Loucy (cell line): Measurements from ENCODE around the gene IQCK.

Experiments
- H2AFZ ChIP-seq: fragments of 200-600 bp; sonication (generic); 2 replicates; pipeline ENCODE4 v1.6.0; 2016; ENCODE audit warnings: antibody characterized with exemption, mild to moderate bottlenecking, low read length, moderate library complexity
- H3F3A ChIP-seq: fragments of 200-600 bp; 2 replicates; pipeline ENCODE4 v1.6.0; 2016; ENCODE audit warnings: antibody characterized with exemption, low read depth, mild to moderate bottlenecking
- H3K27me3 ChIP-seq: fragments of 200-600 bp; sonication (generic); 2 replicates; pipeline ENCODE4 v1.6.1; 2014; ENCODE audit warnings: low read length, mild to moderate bottlenecking; ENCODE audit not compliant: insufficient read depth, poor library complexity, severe bottlenecking
- H3K36me3 ChIP-seq: fragments of 200-600 bp; sonication (generic); 2 replicates; pipeline ENCODE4 v1.6.1; 2016; ENCODE audit warnings: low read length; ENCODE audit not compliant: insufficient read depth
- H3K4me1 ChIP-seq: fragments of 200-600 bp; sonication (generic); 2 replicates; pipeline ENCODE4 v1.5.1; 2014; ENCODE audit warnings: low read length, mild to moderate bottlenecking; ENCODE audit not compliant: insufficient read depth, poor library complexity, severe bottlenecking
- H3K4me2 ChIP-seq: fragments of 200-600 bp; sonication (generic); 2 replicates; pipeline ENCODE4 v1.6.0; 2014; ENCODE audit warnings: antibody characterized with exemption, low read length, low read depth, mild to moderate bottlenecking; ENCODE audit not compliant: poor library complexity, severe bottlenecking
- H3K4me3 ChIP-seq: fragments of 200-600 bp; sonication (generic); 2 replicates; pipeline ENCODE4 v1.5.1; 2014; ENCODE audit warnings: low read length, mild to moderate bottlenecking, mixed read lengths; ENCODE audit not compliant: poor library complexity, severe bottlenecking
- H3K79me2 ChIP-seq: fragments of 200-600 bp; sonication (generic); 2 replicates; pipeline ENCODE4 v1.6.1; 2014; ENCODE audit warnings: low read length; ENCODE audit not compliant: insufficient read depth
- H3K9ac ChIP-seq: fragments of 200-600 bp; sonication (generic); 2 replicates; pipeline ENCODE4 v1.6.0; 2014; ENCODE audit warnings: mild to moderate bottlenecking, low read depth, low read length, moderate library complexity; ENCODE audit not compliant: poor library complexity, severe bottlenecking
- H3K9me2 ChIP-seq: fragments of 200-600 bp; sonication (generic); replicated peaks from 2 replicates; pipeline ENCODE4 v1.6.1; 2016; ENCODE audit warnings: low read depth, low read length, mixed read lengths
- H3K9me3 ChIP-seq: fragments of 200-600 bp; sonication (generic); 2 replicates; pipeline ENCODE4 v1.6.1; 2014; ENCODE audit warnings: mild to moderate bottlenecking, antibody characterized with exemption, low read length, low read depth; ENCODE audit not compliant: insufficient read depth
- H4K20me1 ChIP-seq: fragments of 200-600 bp; sonication (generic); 2 replicates; pipeline ENCODE4 v1.6.0; 2014; ENCODE audit warnings: antibody characterized with exemption, low read length, mild to moderate bottlenecking; ENCODE audit not compliant: insufficient read depth, poor library complexity, severe bottlenecking
- EZH2phosphoT487 ChIP-seq: fragments of 200-600 bp; IDR thresholded peaks from 2 replicates; pipeline ENCODE4 v1.6.1; 2018; ENCODE audit warnings: antibody characterized with exemption, mild to moderate bottlenecking, moderate library complexity, borderline replicate concordance
- TF ChIP-seq, protein P1 (sequence below): fragments of 200-600 bp; sonication (generic); conservative IDR thresholded peaks from 2 replicates; pipeline ENCODE4 v1.5.1; 2014; ENCODE audit warnings: mild to moderate bottlenecking, antibody characterized with exemption, low read length

The IQCK gene

DNA sequence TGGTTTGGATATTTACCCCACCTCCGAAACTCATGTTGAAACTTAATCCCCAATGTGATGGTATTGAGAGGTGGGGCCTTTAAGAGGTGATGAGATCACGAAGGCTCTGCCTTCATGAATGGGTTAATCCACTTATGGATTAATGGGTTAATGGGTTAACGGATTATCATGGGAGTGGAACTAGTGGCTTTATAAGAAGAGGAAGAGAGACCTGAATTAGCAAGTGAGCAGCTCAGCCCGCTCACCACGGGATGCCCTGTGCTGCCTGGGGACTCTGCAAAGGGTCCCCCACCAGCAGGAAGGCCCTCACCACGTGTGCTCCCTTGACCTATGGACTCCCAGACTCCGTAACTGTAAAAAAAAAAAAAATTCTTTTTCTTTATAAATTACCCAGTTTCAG, 183.1 kb downstream of the IQCK start:
- Histone ChIP-seq H4K20me1 (no peaks in the 10 kb centered on the region), H3F3A (no peaks in the 10 kb centered on the region), H2AFZ (no peak overlapping the region), H3K9ac (no peak overlapping the region), H3K4me3 (no peak overlapping the region), H3K4me1 (no peaks in the 10 kb centered on the region), H3K9me2 (no peaks in the 10 kb centered on the region), H3K4me2 (no peak overlapping the region), H3K36me3 (no peaks in the 10 kb centered on the region), H3K79me2 (no peaks in the 10 kb centered on the region), H3K27me3 (no peaks in the 10 kb centered on the region), H3K9me3 (no peaks in the 10 kb centered on the region)
- TF ChIP-seq, protein P1, sequence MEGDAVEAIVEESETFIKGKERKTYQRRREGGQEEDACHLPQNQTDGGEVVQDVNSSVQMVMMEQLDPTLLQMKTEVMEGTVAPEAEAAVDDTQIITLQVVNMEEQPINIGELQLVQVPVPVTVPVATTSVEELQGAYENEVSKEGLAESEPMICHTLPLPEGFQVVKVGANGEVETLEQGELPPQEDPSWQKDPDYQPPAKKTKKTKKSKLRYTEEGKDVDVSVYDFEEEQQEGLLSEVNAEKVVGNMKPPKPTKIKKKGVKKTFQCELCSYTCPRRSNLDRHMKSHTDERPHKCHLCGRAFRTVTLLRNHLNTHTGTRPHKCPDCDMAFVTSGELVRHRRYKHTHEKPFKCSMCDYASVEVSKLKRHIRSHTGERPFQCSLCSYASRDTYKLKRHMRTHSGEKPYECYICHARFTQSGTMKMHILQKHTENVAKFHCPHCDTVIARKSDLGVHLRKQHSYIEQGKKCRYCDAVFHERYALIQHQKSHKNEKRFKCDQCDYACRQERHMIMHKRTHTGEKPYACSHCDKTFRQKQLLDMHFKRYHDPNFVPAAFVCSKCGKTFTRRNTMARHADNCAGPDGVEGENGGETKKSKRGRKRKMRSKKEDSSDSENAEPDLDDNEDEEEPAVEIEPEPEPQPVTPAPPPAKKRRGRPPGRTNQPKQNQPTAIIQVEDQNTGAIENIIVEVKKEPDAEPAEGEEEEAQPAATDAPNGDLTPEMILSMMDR: no peak
- no peak for TF ChIP-seq EZH2phosphoT487

DNA sequence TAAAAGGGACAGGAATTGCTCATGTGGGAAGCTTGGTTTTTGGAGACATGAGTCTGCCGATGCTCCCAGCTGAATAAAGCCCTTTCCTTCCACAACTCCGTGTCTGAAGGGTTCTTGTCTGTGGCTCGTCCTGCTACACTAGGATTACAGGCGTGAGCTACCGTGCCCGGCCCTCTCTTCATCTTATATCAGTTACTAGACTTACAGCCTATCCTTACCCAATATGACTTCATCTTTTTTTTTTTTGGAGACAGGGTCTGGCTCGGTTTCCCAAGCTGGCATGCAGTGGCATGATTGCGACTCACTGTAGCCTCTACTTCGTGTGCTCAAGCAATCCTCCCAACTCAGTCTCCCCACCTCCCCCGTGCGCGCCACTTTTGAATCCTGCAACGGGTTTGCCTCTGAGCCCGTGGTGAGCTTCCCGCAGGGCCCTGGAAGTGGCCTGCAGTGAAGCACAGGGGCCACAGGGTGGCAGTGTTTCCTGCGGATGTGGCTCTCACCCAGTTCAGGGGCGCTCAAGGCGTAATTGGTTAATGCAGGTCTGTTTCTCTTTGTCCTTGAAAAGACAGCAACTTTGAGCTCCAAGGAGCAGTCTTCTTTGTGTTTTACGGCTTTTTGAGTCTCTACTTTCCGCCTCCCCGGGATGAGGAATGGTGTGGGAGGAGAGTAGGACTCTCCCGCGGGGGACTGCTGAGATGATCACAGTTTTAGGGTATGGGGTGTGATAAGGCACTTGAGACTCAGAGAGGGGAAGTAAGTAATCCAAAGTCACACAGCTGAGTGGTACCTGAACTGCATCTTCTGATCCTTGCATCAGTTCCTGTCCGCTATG, 189.3 kb downstream of the IQCK start:
- Histone ChIP-seq H3K36me3 (no peaks in the 10 kb centered on the region), H3K4me3 (no peak overlapping the region), H4K20me1 (no peaks in the 10 kb centered on the region), H3K79me2 (no peaks in the 10 kb centered on the region), H3F3A (no peaks in the 10 kb centered on the region), H3K4me2 (peak overlapping the region; percentile 34), H3K9me3 (no peaks in the 10 kb centered on the region), H2AFZ (peak overlapping the region; percentile 86), H3K9me2 (no peaks in the 10 kb centered on the region), H3K27me3 (no peaks in the 10 kb centered on the region), H3K9ac (no peak overlapping the region), H3K4me1 (no peaks in the 10 kb centered on the region)
- TF ChIP-seq, protein P1: peak; percentile 99
- TF ChIP-seq EZH2phosphoT487: no peak
